ENCODE measurements around the gene BMP10. TPM values are rescaled to one million over a fixed set of nuclear protein-coding genes. Genes with fewer than 3 reads are reported as not detected.

BMP10 gene
- polyA plus RNA-seq (2013, experiment 1 of 2) = 3.1 TPM
- polyA plus RNA-seq (2013, experiment 2 of 2) = 3.2 TPM

GRCh38 chr2:68871159-68871764 lies at the start of gene BMP10:
Gene BMP10, minus strand, starts transcription at chr2:68871397. Its CDS starts 39 bp downstream, at chr2:68871358.
- H3K27me3 ChIP-seq (ENCODE audit: control insufficient read depth in 1 of 2, insufficient read depth in 1 of 2, low read length in 2 of 2) = peaks cover 0 to 12% of the 10 kb centered on the region in 2 experiments
- H3K4me3 ChIP-seq (ENCODE audit: insufficient read depth in 1 of 2, low read depth in 1 of 2, low read length in 2 of 2) = no peak within 1 kb of the TSS
- H4K8ac ChIP-seq (ENCODE audit: low read length) = peak within 1 kb of the TSS; percentile 3
- H3K4ac ChIP-seq (ENCODE audit: low read depth in 1 of 2, low read length in 2 of 2) = peak within 1 kb of the TSS; percentile 87 to 91
- 62% methylated on average over 6 of the region's 6 CpGs for WGBS
- H3K27ac ChIP-seq (ENCODE audit: low read length, poor library complexity, severe bottlenecking) = no peak within 1 kb of the TSS
- peak within 1 kb of the TSS; percentile 72 to 87 for H2BK12ac ChIP-seq (ENCODE audit: low read length in 2 of 2)
- peak within 1 kb of the TSS in 1 of 2 experiments; percentile 75 for H3K14ac ChIP-seq (ENCODE audit: low read length in 2 of 2)
- H3K4me1 ChIP-seq (ENCODE audit: control insufficient read depth, insufficient read depth, low read depth, low read length) = no peaks in the 10 kb centered on the region
- no peaks in the 10 kb centered on the region for H3K79me1 ChIP-seq (replicated peaks; ENCODE audit: low read length, poor library complexity, severe bottlenecking)
- no peak within 1 kb of the TSS for H2BK5ac ChIP-seq (ENCODE audit: low read depth, low read length, poor library complexity, severe bottlenecking)
- no peak within 1 kb of the TSS for H2AK5ac ChIP-seq (ENCODE audit: low read length, severe bottlenecking)
- H3K9me3 ChIP-seq (ENCODE audit: control insufficient read depth, low read length) = no peaks in the 10 kb centered on the region
- no peak within 1 kb of the TSS for H3K23ac ChIP-seq (ENCODE audit: low read length in 2 of 2)
- H4K91ac ChIP-seq (ENCODE audit: low read length) = peak within 1 kb of the TSS; percentile 50
- DNase-seq = no peak
- H3K18ac ChIP-seq (ENCODE audit: low read depth in 1 of 2, low read length in 2 of 2) = peak within 1 kb of the TSS; percentile 67 to 75
- H2BK120ac ChIP-seq (ENCODE audit: low read depth, low read length) = peak within 1 kb of the TSS; percentile 8
- no peak within 1 kb of the TSS for H3K4me2 ChIP-seq (ENCODE audit: low read length, poor library complexity, severe bottlenecking)
- H2BK15ac ChIP-seq (ENCODE audit: low read depth, poor library complexity, severe bottlenecking) = no peak within 1 kb of the TSS
- H3K9ac ChIP-seq (ENCODE audit: low read length) = no peak within 1 kb of the TSS
- no peak within 1 kb of the TSS for H2AFZ ChIP-seq (ENCODE audit: low read depth, low read length)
- H3K36me3 ChIP-seq (ENCODE audit: control insufficient read depth in 1 of 2, insufficient read depth in 2 of 2, low read depth in 1 of 2, low read length in 2 of 2) = no peaks in the 10 kb centered on the region

GRCh38 chr2:68920481-68921170 lies 49.4 kb upstream of the BMP10 start:
- DNase-seq = no peak
- no peak overlapping the region for H4K91ac ChIP-seq (ENCODE audit: low read length)
- no peak overlapping the region for H2BK5ac ChIP-seq (ENCODE audit: low read depth, low read length, poor library complexity, severe bottlenecking)
- no peak overlapping the region for H3K4me2 ChIP-seq (ENCODE audit: low read length, poor library complexity, severe bottlenecking)
- peaks cover 0 to 3% of the 10 kb centered on the region in 2 experiments for H3K27me3 ChIP-seq (ENCODE audit: control insufficient read depth in 1 of 2, insufficient read depth in 1 of 2, low read length in 2 of 2)
- no peak overlapping the region for H3K18ac ChIP-seq (ENCODE audit: low read depth in 1 of 2, low read length in 2 of 2)
- no peaks in the 10 kb centered on the region for H3K9me3 ChIP-seq (ENCODE audit: control insufficient read depth, low read length)
- no peak overlapping the region for H3K27ac ChIP-seq (ENCODE audit: low read length, poor library complexity, severe bottlenecking)
- no peak overlapping the region for H3K23ac ChIP-seq (ENCODE audit: low read length in 2 of 2)
- H3K4me1 ChIP-seq (ENCODE audit: control insufficient read depth, insufficient read depth, low read depth, low read length) = no peaks in the 10 kb centered on the region
- H3K9ac ChIP-seq (ENCODE audit: low read length) = no peak overlapping the region
- no peaks in the 10 kb centered on the region for H3K79me1 ChIP-seq (replicated peaks; ENCODE audit: low read length, poor library complexity, severe bottlenecking)
- no peak overlapping the region for H2BK15ac ChIP-seq (ENCODE audit: low read depth, poor library complexity, severe bottlenecking)
- H3K36me3 ChIP-seq (ENCODE audit: control insufficient read depth in 1 of 2, insufficient read depth in 2 of 2, low read depth in 1 of 2, low read length in 2 of 2) = no peaks in the 10 kb centered on the region
- no peak overlapping the region for H3K4ac ChIP-seq (ENCODE audit: low read depth in 1 of 2, low read length in 2 of 2)
- whole genome bisulfite sequencing = 96% methylated on average over 6 of the region's 6 CpGs
- no peak overlapping the region for H2AK5ac ChIP-seq (ENCODE audit: low read length, severe bottlenecking)
- H2AFZ ChIP-seq (ENCODE audit: low read depth, low read length) = no peak overlapping the region
- no peak overlapping the region for H4K8ac ChIP-seq (ENCODE audit: low read length)
- no peak overlapping the region for H3K14ac ChIP-seq (ENCODE audit: low read length in 2 of 2)
- no peak overlapping the region for H2BK120ac ChIP-seq (ENCODE audit: low read depth, low read length)
- no peak overlapping the region for H2BK12ac ChIP-seq (ENCODE audit: low read length in 2 of 2)
- H3K4me3 ChIP-seq (ENCODE audit: insufficient read depth in 1 of 2, low read depth in 1 of 2, low read length in 2 of 2) = no peak overlapping the region

DNA sequence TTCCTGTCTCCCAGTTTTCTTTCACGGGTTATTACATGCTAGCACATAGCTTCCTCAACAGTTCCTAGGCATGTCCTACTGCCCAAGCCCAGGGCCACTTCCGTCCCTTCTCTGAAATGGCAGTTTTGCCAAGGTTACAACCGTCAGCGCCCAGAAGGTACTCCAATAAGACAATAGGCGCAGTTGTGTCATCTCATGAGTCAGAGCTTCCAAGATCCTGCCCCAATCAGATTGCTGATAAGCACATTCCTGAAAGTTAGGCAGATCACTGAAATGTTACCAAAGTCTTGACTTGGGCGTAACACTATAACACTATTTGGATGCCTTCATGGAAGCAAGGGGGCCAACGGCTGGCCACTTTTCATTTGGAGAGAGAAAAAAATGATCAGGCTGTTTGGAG lies 47.3 kb upstream of the BMP10 start:
- no peak overlapping the region for H3K9ac ChIP-seq (ENCODE audit: low read length)
- H3K79me1 ChIP-seq (replicated peaks; ENCODE audit: low read length, poor library complexity, severe bottlenecking) = no peaks in the 10 kb centered on the region
- H3K9me3 ChIP-seq (ENCODE audit: control insufficient read depth, low read length) = no peaks in the 10 kb centered on the region
- no peak overlapping the region for H3K4me3 ChIP-seq (ENCODE audit: insufficient read depth in 1 of 2, low read depth in 1 of 2, low read length in 2 of 2)
- no peak overlapping the region for H2BK12ac ChIP-seq (ENCODE audit: low read length in 2 of 2)
- no peak overlapping the region for H2BK5ac ChIP-seq (ENCODE audit: low read depth, low read length, poor library complexity, severe bottlenecking)
- H3K36me3 ChIP-seq (ENCODE audit: control insufficient read depth in 1 of 2, insufficient read depth in 2 of 2, low read depth in 1 of 2, low read length in 2 of 2) = no peaks in the 10 kb centered on the region
- no peak overlapping the region for H4K8ac ChIP-seq (ENCODE audit: low read length)
- no peak overlapping the region for H2BK15ac ChIP-seq (ENCODE audit: low read depth, poor library complexity, severe bottlenecking)
- H2BK120ac ChIP-seq (ENCODE audit: low read depth, low read length) = no peak overlapping the region
- no peak overlapping the region for H3K27ac ChIP-seq (ENCODE audit: low read length, poor library complexity, severe bottlenecking)
- H3K23ac ChIP-seq (ENCODE audit: low read length in 2 of 2) = no peak overlapping the region
- DNase-seq = no peak
- peak overlapping the region in 1 of 2 experiments; percentile 7 for H3K18ac ChIP-seq (ENCODE audit: low read depth in 1 of 2, low read length in 2 of 2)
- 95% methylated on average over 7 of the region's 7 CpGs for whole genome bisulfite sequencing
- H3K27me3 ChIP-seq (ENCODE audit: control insufficient read depth in 1 of 2, insufficient read depth in 1 of 2, low read length in 2 of 2) = no peaks in the 10 kb centered on the region
- H2AK5ac ChIP-seq (ENCODE audit: low read length, severe bottlenecking) = no peak overlapping the region
- H3K4me1 ChIP-seq (ENCODE audit: control insufficient read depth, insufficient read depth, low read depth, low read length) = no peaks in the 10 kb centered on the region
- H3K14ac ChIP-seq (ENCODE audit: low read length in 2 of 2) = peak overlapping the region in 1 of 2 experiments; percentile 53
- no peak overlapping the region for H4K91ac ChIP-seq (ENCODE audit: low read length)
- H3K4me2 ChIP-seq (ENCODE audit: low read length, poor library complexity, severe bottlenecking) = no peak overlapping the region
- no peak overlapping the region for H2AFZ ChIP-seq (ENCODE audit: low read depth, low read length)
- H3K4ac ChIP-seq (ENCODE audit: low read depth in 1 of 2, low read length in 2 of 2) = no peak overlapping the region

- no peaks in the 10 kb centered on the region for H3K4me1 ChIP-seq (ENCODE audit: control insufficient read depth, insufficient read depth, low read depth, low read length)
- H3K9me3 ChIP-seq (ENCODE audit: control insufficient read depth, low read length) = no peaks in the 10 kb centered on the region
- H2BK12ac ChIP-seq (ENCODE audit: low read length in 2 of 2) = no peak overlapping the region
- H2AK5ac ChIP-seq (ENCODE audit: low read length, severe bottlenecking) = no peak overlapping the region
- H4K91ac ChIP-seq (ENCODE audit: low read length) = no peak overlapping the region
- no peak overlapping the region for H3K27ac ChIP-seq (ENCODE audit: low read length, poor library complexity, severe bottlenecking)
- H2BK5ac ChIP-seq (ENCODE audit: low read depth, low read length, poor library complexity, severe bottlenecking) = no peak overlapping the region
- H3K79me1 ChIP-seq (replicated peaks; ENCODE audit: low read length, poor library complexity, severe bottlenecking) = no peaks in the 10 kb centered on the region
- no peak overlapping the region for H3K14ac ChIP-seq (ENCODE audit: low read length in 2 of 2)
- 77% methylated on average over 3 of the region's 3 CpGs for WGBS
- no peak overlapping the region for H2AFZ ChIP-seq (ENCODE audit: low read depth, low read length)
- H3K36me3 ChIP-seq (ENCODE audit: control insufficient read depth in 1 of 2, insufficient read depth in 2 of 2, low read depth in 1 of 2, low read length in 2 of 2) = no peaks in the 10 kb centered on the region
- DNase-seq = peak; percentile 27
- H2BK15ac ChIP-seq (ENCODE audit: low read depth, poor library complexity, severe bottlenecking) = no peak overlapping the region
- no peak overlapping the region for H4K8ac ChIP-seq (ENCODE audit: low read length)
- no peaks in the 10 kb centered on the region for H3K27me3 ChIP-seq (ENCODE audit: control insufficient read depth in 1 of 2, insufficient read depth in 1 of 2, low read length in 2 of 2)
- H3K23ac ChIP-seq (ENCODE audit: low read length in 2 of 2) = no peak overlapping the region
- H3K4me2 ChIP-seq (ENCODE audit: low read length, poor library complexity, severe bottlenecking) = no peak overlapping the region
- no peak overlapping the region for H3K18ac ChIP-seq (ENCODE audit: low read depth in 1 of 2, low read length in 2 of 2)
- no peak overlapping the region for H3K4ac ChIP-seq (ENCODE audit: low read depth in 1 of 2, low read length in 2 of 2)
- no peak overlapping the region for H3K4me3 ChIP-seq (ENCODE audit: insufficient read depth in 1 of 2, low read depth in 1 of 2, low read length in 2 of 2)
- no peak overlapping the region for H3K9ac ChIP-seq (ENCODE audit: low read length)
- H2BK120ac ChIP-seq (ENCODE audit: low read depth, low read length) = no peak overlapping the region
Observed at GRCh38 chr2:68917034-68917718, 46.0 kb upstream of the BMP10 start.

All from mesenchymal stem cell (in vitro differentiated cells and primary cell).